ENCODE measurements around the gene GPRIN2. TPM values are rescaled to one million over a fixed set of nuclear protein-coding genes. Genes with fewer than 3 reads are reported as not detected.

The GPRIN2 gene
- total and polyA plus RNA-seq, 2 donors from 2014 or later, result 8.5 to 12.6 TPM

- intact Hi-C loops (cut with DNase I), result no loop called here
- peaks cover 0 to 3% (median 0%) of the 10 kb centered on the region in 3 donors for H3K36me3 ChIP-seq (ENCODE audit: control insufficient read depth in 2 of 3, insufficient read depth in 3 of 3, low read length in 3 of 3)
- DNase-seq (peak in 3 of 5 donors; percentile 42 to 72 (median 61)), FAIRE-seq (no peak)
- TF ChIP-seq, protein P1, sequence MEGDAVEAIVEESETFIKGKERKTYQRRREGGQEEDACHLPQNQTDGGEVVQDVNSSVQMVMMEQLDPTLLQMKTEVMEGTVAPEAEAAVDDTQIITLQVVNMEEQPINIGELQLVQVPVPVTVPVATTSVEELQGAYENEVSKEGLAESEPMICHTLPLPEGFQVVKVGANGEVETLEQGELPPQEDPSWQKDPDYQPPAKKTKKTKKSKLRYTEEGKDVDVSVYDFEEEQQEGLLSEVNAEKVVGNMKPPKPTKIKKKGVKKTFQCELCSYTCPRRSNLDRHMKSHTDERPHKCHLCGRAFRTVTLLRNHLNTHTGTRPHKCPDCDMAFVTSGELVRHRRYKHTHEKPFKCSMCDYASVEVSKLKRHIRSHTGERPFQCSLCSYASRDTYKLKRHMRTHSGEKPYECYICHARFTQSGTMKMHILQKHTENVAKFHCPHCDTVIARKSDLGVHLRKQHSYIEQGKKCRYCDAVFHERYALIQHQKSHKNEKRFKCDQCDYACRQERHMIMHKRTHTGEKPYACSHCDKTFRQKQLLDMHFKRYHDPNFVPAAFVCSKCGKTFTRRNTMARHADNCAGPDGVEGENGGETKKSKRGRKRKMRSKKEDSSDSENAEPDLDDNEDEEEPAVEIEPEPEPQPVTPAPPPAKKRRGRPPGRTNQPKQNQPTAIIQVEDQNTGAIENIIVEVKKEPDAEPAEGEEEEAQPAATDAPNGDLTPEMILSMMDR (IDR thresholded peaks at IDR 0.05; ENCODE audit: borderline replicate concordance, extremely low read depth, insufficient read depth), result no peak
- H3K4me1 ChIP-seq (ENCODE audit: control insufficient read depth in 2 of 3, insufficient read depth in 2 of 3, low read depth in 1 of 3, low read length in 3 of 3), result peaks cover 0 to 4% (median 0%) of the 10 kb centered on the region in 3 donors
- no peaks in the 10 kb centered on the region for H3K27me3 ChIP-seq (ENCODE audit: control insufficient read depth, insufficient read depth, low read length)
- H3K27ac ChIP-seq (ENCODE audit: low read depth in 2 of 2, low read length in 2 of 2), result no peak overlapping the region
- no peak overlapping the region for H3K9ac ChIP-seq (ENCODE audit: low read length in 3 of 3)
- no peak overlapping the region for H3K4me3 ChIP-seq (ENCODE audit: low read length in 3 of 3)
- H3K9me3 ChIP-seq (ENCODE audit: control insufficient read depth in 2 of 3, insufficient read depth in 1 of 3, low read length in 3 of 3), result peaks cover 0 to 5% (median 0%) of the 10 kb centered on the region in 3 donors
Observed at GRCh38 chr10:46523962-46524471, 32.4 kb downstream of the GPRIN2 start.

- no peak overlapping the region for H3K27ac ChIP-seq (ENCODE audit: low read depth in 2 of 2, low read length in 2 of 2)
Observed at GRCh38 chr10:46523119-46523961, 33.1 kb downstream of the GPRIN2 start.

GRCh38 chr10:46522295-46523118, 34.0 kb downstream of the GPRIN2 start:
- peaks cover 0 to 4% (median 0%) of the 10 kb centered on the region in 3 donors for H3K4me1 ChIP-seq (ENCODE audit: control insufficient read depth in 2 of 3, insufficient read depth in 2 of 3, low read depth in 1 of 3, low read length in 3 of 3)
- H3K27me3 ChIP-seq (ENCODE audit: control insufficient read depth, insufficient read depth, low read length), result no peaks in the 10 kb centered on the region
- TF ChIP-seq, protein P1 (IDR thresholded peaks at IDR 0.05; ENCODE audit: borderline replicate concordance, extremely low read depth, insufficient read depth), result no peak
- no peak overlapping the region for H3K4me3 ChIP-seq (ENCODE audit: low read length in 3 of 3)
- no peak for DNase-seq
- peaks cover 0 to 3% (median 0%) of the 10 kb centered on the region in 3 donors for H3K36me3 ChIP-seq (ENCODE audit: control insufficient read depth in 2 of 3, insufficient read depth in 3 of 3, low read length in 3 of 3)
- H3K27ac ChIP-seq (ENCODE audit: low read depth in 2 of 2, low read length in 2 of 2), result no peak overlapping the region
- intact Hi-C loops (cut with DNase I), result no loop called here
- peaks cover 0 to 5% (median 0%) of the 10 kb centered on the region in 3 donors for H3K9me3 ChIP-seq (ENCODE audit: control insufficient read depth in 2 of 3, insufficient read depth in 1 of 3, low read length in 3 of 3)
- H3K9ac ChIP-seq (ENCODE audit: low read length in 3 of 3), result no peak overlapping the region
- no peak for FAIRE-seq

More at GRCh38 chr10:46523119-46523961, 33.1 kb downstream of the GPRIN2 start:
- peaks cover 0 to 5% (median 0%) of the 10 kb centered on the region in 3 donors for H3K9me3 ChIP-seq (ENCODE audit: control insufficient read depth in 2 of 3, insufficient read depth in 1 of 3, low read length in 3 of 3)
- H3K36me3 ChIP-seq (ENCODE audit: control insufficient read depth in 2 of 3, insufficient read depth in 3 of 3, low read length in 3 of 3), result peaks cover 0 to 3% (median 0%) of the 10 kb centered on the region in 3 donors
- TF ChIP-seq, protein P1 (IDR thresholded peaks at IDR 0.05; ENCODE audit: borderline replicate concordance, extremely low read depth, insufficient read depth), result no peak
- intact Hi-C loops (cut with DNase I), result no loop called here
- H3K9ac ChIP-seq (ENCODE audit: low read length in 3 of 3), result no peak overlapping the region
- no peak overlapping the region for H3K4me3 ChIP-seq (ENCODE audit: low read length in 3 of 3)
- DNase-seq (peak in 2 of 5 donors; percentile 55 to 86), FAIRE-seq (no peak)
- peaks cover 0 to 4% (median 0%) of the 10 kb centered on the region in 3 donors for H3K4me1 ChIP-seq (ENCODE audit: control insufficient read depth in 2 of 3, insufficient read depth in 2 of 3, low read depth in 1 of 3, low read length in 3 of 3)
- no peaks in the 10 kb centered on the region for H3K27me3 ChIP-seq (ENCODE audit: control insufficient read depth, insufficient read depth, low read length)
